HG02759 (cell line): Measurements from ENCODE around the gene TRAK2.
A peak's percentile ranks its signal among the peaks of the same experiment; 100 is the strongest.

Source experiments
- ATAC-seq: cut with Tn5 transposase; IDR thresholded peaks from one replicate; pipeline ENCODE4 v1.9.1; 2021; ENCODE audit warnings: mild to moderate bottlenecking, moderate library complexity; ENCODE audit not compliant: unreplicated experiment

Gene TRAK2

GRCh38 chr2:201363857-201364560 is 87.2 kb downstream of the TRAK2 start:
- peak; percentile 62 for ATAC-seq

GRCh38 chr2:201362396-201362795 is 88.9 kb downstream of the TRAK2 start:
- ATAC-seq = no peak

GRCh38 chr2:201361078-201361733 is 90.1 kb downstream of the TRAK2 start:
- ATAC-seq = no peak

GRCh38 chr2:201360256-201360655 is 91.0 kb downstream of the TRAK2 start:
- ATAC-seq = no peak

GRCh38 chr2:201358684-201359083 is 92.6 kb downstream of the TRAK2 start:
- ATAC-seq = no peak

- ATAC-seq = no peak
These were observed 94.0 kb downstream of the TRAK2 start, which contains the start of gene FLACC1 for GRCh38 chr2:201357221-201357620. Gene FLACC1 (minus strand): TSS chr2:201357345. CDS start chr2:201351404, 5,941 bp downstream.

GRCh38 chr2:201353116-201353515 is 98.1 kb downstream of the TRAK2 start:
- ATAC-seq = no peak

- ATAC-seq = no peak
These were observed 100.4 kb downstream of the TRAK2 start for GRCh38 chr2:201350879-201351278.

- ATAC-seq = no peak
These were observed 101.7 kb downstream of the TRAK2 start for GRCh38 chr2:201349601-201350000.

GRCh38 chr2:201348758-201349157 is 102.5 kb downstream of the TRAK2 start:
- ATAC-seq = no peak

- ATAC-seq = no peak
These were observed 104.1 kb downstream of the TRAK2 start for GRCh38 chr2:201347138-201347537.

- no peak for ATAC-seq
These were observed 105.5 kb downstream of the TRAK2 start for GRCh38 chr2:201345625-201346213.

- ATAC-seq = peak; percentile 94
These were observed 106.4 kb downstream of the TRAK2 start for GRCh38 chr2:201344663-201345366.

GRCh38 chr2:201343559-201343958 is 107.7 kb downstream of the TRAK2 start:
- no peak for ATAC-seq

GRCh38 chr2:201342923-201343322 is 108.3 kb downstream of the TRAK2 start:
- ATAC-seq = no peak

GRCh38 chr2:201329409-201329808 is 121.8 kb downstream of the TRAK2 start:
- no peak for ATAC-seq

GRCh38 chr2:201327678-201328077 is 123.6 kb downstream of the TRAK2 start:
- no peak for ATAC-seq
